ENCODE data around the gene C1orf159. TPM values are rescaled to one million over a fixed set of nuclear protein-coding genes. Genes with fewer than 3 reads are reported as not detected.

C1orf159 gene
- total and polyA plus RNA-seq, 2 experiments from 2014 or later, result 7.1 to 25.1 TPM

DNA sequence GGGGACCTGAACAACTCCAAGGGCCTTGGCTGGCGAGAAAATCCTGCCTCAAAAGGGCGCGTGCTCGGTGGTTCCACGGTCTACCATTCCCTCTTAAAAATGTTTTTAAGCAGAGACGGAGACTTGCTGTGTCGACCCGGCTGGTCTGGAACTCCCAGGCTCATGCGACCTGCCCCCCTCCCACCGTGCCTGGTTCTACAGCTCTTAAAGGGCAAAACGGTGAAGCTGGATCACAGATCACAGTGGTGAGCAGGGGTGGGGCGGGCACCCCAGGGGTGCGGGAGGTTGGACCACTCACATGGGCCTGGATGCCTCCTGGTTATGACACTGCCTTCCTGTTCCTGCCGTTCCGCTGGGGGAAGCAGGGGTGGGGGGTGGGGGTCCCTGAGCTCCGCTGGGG, 4.2 kb upstream of the C1orf159 start:
- no peaks in the 10 kb centered on the region for H3K27me3 ChIP-seq
- WGBS (ENCODE audit: low lambda C conversion rate, missing lambda C conversion rate), result 79% methylated on average over 16 of the region's 16 CpGs
- H3K9me3 ChIP-seq (ENCODE audit: low read depth), result no peaks in the 10 kb centered on the region
- H3K79me2 ChIP-seq, result peaks cover 2% of the 10 kb centered on the region
- H3K4me1 ChIP-seq (ENCODE audit: insufficient read depth), result peaks cover 26% of the 10 kb centered on the region
- H2AFZ ChIP-seq, result no peak overlapping the region
- no peaks in the 10 kb centered on the region for H3K9me2 ChIP-seq (replicated peaks; ENCODE audit: insufficient read depth)
- no peak overlapping the region for H3K4me2 ChIP-seq
- no peak overlapping the region for H3K27ac ChIP-seq
- H3K4me3 ChIP-seq, result no peak overlapping the region
- H3K36me3 ChIP-seq (replicated peaks; ENCODE audit: insufficient read depth, low read depth), result no peaks in the 10 kb centered on the region
- no peak for DNase-seq (ENCODE audit: low spot score)
- TF ChIP-seq EZH2phosphoT487 (IDR thresholded peaks at IDR 0.05; ENCODE audit: low read depth, severe bottlenecking, unreplicated experiment), result no peak
- TF ChIP-seq EZH2 (IDR thresholded peaks at IDR 0.05; ENCODE audit: borderline replicate concordance), result no peak
- TF ChIP-seq, protein P1, sequence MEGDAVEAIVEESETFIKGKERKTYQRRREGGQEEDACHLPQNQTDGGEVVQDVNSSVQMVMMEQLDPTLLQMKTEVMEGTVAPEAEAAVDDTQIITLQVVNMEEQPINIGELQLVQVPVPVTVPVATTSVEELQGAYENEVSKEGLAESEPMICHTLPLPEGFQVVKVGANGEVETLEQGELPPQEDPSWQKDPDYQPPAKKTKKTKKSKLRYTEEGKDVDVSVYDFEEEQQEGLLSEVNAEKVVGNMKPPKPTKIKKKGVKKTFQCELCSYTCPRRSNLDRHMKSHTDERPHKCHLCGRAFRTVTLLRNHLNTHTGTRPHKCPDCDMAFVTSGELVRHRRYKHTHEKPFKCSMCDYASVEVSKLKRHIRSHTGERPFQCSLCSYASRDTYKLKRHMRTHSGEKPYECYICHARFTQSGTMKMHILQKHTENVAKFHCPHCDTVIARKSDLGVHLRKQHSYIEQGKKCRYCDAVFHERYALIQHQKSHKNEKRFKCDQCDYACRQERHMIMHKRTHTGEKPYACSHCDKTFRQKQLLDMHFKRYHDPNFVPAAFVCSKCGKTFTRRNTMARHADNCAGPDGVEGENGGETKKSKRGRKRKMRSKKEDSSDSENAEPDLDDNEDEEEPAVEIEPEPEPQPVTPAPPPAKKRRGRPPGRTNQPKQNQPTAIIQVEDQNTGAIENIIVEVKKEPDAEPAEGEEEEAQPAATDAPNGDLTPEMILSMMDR (IDR thresholded peaks at IDR 0.05; ENCODE audit: poor library complexity), result no peak
- no peaks in the 10 kb centered on the region for H4K20me1 ChIP-seq (ENCODE audit: insufficient read depth, poor library complexity, severe bottlenecking)

DNA sequence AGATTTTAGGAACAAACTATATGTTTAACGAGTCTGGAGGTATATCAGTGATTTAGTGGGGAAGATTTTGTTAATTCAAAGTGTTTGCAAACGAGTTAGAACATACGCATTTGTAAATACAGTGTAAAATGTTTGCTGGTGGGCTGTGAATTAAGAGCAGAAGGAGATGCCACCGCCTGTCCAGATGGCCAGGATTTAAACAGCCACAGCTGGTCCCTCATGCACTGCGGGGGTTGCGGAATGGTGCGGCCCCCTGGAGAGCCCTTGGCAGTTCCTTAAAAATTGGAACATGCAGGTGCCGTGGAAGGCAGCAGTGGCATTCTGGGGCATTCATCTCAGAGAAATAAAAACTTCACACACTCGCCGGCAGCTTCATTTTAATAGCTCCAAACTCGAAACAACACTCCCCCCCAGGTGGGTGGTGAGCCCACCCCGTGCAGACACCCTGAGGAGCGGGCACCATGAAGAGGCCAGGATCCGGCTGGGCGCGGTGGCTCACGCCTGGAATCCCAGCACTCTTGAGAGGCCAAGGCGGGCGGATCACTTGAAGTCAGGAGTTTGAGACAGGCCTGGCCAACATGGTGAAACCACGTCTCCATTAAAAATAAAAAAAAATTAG, 3.5 kb upstream of the C1orf159 start:
- TF ChIP-seq EZH2phosphoT487 (IDR thresholded peaks at IDR 0.05; ENCODE audit: low read depth, severe bottlenecking, unreplicated experiment) (no peak), EZH2 (IDR thresholded peaks at IDR 0.05; ENCODE audit: borderline replicate concordance) (no peak)
- TF ChIP-seq, protein P1 (IDR thresholded peaks at IDR 0.05; ENCODE audit: poor library complexity), result no peak
- Histone ChIP-seq H3K27me3 (no peaks in the 10 kb centered on the region), H3K9me2 (replicated peaks; ENCODE audit: insufficient read depth) (no peaks in the 10 kb centered on the region), H3K4me1 (ENCODE audit: insufficient read depth) (peaks cover 24% of the 10 kb centered on the region), H3K79me2 (peaks cover 9% of the 10 kb centered on the region), H4K20me1 (ENCODE audit: insufficient read depth, poor library complexity, severe bottlenecking) (no peaks in the 10 kb centered on the region), H3K4me2 (no peak overlapping the region), H3K36me3 (replicated peaks; ENCODE audit: insufficient read depth, low read depth) (no peaks in the 10 kb centered on the region), H2AFZ (no peak overlapping the region), H3K4me3 (no peak overlapping the region), H3K9me3 (ENCODE audit: low read depth) (no peaks in the 10 kb centered on the region), H3K27ac (no peak overlapping the region)
- WGBS (ENCODE audit: low lambda C conversion rate, missing lambda C conversion rate), result 83% methylated on average over 20 of the region's 20 CpGs
- DNase-seq (ENCODE audit: low spot score), result no peak

DNA sequence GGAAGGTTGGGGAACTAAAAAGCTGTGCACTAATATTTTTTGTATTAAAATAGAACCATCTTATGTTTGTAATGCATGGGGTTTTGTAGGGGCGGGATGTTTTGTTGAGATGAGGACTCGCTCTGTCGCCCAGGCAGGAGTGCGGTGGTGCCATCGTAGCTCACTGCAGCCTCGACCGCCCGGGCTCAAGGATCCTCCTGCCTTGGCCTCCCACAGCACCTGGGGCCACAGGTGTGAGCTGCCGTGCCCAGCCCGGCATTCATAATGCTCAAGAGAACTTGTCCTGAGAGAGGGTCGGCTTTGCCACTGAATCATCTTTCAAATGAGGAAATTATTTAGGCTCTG, 3.0 kb upstream of the C1orf159 start:
- Histone ChIP-seq H3K4me2 (no peak overlapping the region), H3K9me3 (ENCODE audit: low read depth) (no peaks in the 10 kb centered on the region), H3K4me3 (no peak overlapping the region), H3K4me1 (ENCODE audit: insufficient read depth) (peaks cover 22% of the 10 kb centered on the region), H3K27ac (no peak overlapping the region), H3K9me2 (replicated peaks; ENCODE audit: insufficient read depth) (no peaks in the 10 kb centered on the region), H3K27me3 (no peaks in the 10 kb centered on the region), H4K20me1 (ENCODE audit: insufficient read depth, poor library complexity, severe bottlenecking) (no peaks in the 10 kb centered on the region), H2AFZ (no peak overlapping the region), H3K36me3 (replicated peaks; ENCODE audit: insufficient read depth, low read depth) (no peaks in the 10 kb centered on the region), H3K79me2 (peaks cover 13% of the 10 kb centered on the region)
- TF ChIP-seq EZH2phosphoT487 (IDR thresholded peaks at IDR 0.05; ENCODE audit: low read depth, severe bottlenecking, unreplicated experiment), result no peak
- TF ChIP-seq, protein P1 (IDR thresholded peaks at IDR 0.05; ENCODE audit: poor library complexity), result no peak
- no peak for TF ChIP-seq EZH2 (IDR thresholded peaks at IDR 0.05; ENCODE audit: borderline replicate concordance)
- 92% methylated on average over 11 of the region's 11 CpGs for WGBS (ENCODE audit: low lambda C conversion rate, missing lambda C conversion rate)
- no peak for DNase-seq (ENCODE audit: low spot score)
